Endothelial cell (in vitro differentiated cells): Measurements from ENCODE around the gene NVL. TPM values are rescaled to one million over a fixed set of nuclear protein-coding genes. Genes with fewer than 3 reads are reported as not detected.
A peak's percentile ranks its signal among the peaks of the same experiment; 100 is the strongest.

Source experiments
- DNase-seq: peaks from one replicate; pipeline ENCODE4 v3.0.0; 2021; ENCODE audit warnings: low spot score
- H3K27ac Mint-ChIP-seq: one replicate; pipeline ENCODE4 v1.8.0; 2021; ENCODE audit warnings: mixed read lengths, inconsistent platforms; ENCODE audit not compliant: unreplicated experiment
- H3K27me3 Mint-ChIP-seq: one replicate; pipeline ENCODE4 v1.8.0; 2021; ENCODE audit warnings: mild to moderate bottlenecking, moderate library complexity, mixed read lengths, inconsistent platforms; ENCODE audit not compliant: unreplicated experiment
- H3K36me3 Mint-ChIP-seq: one replicate; pipeline ENCODE4 v1.8.0; 2021; ENCODE audit warnings: mild to moderate bottlenecking, low read depth, mixed read lengths, inconsistent platforms; ENCODE audit not compliant: unreplicated experiment
- H3K4me1 Mint-ChIP-seq: one replicate; pipeline ENCODE4 v1.8.0; 2021; ENCODE audit warnings: mild to moderate bottlenecking, mixed read lengths, inconsistent platforms; ENCODE audit not compliant: unreplicated experiment
- H3K4me3 Mint-ChIP-seq: one replicate; pipeline ENCODE4 v1.8.0; 2021; ENCODE audit warnings: mild to moderate bottlenecking, mixed read lengths, inconsistent platforms; ENCODE audit not compliant: unreplicated experiment
- H3K9me3 Mint-ChIP-seq: one replicate; pipeline ENCODE4 v1.8.0; 2021; ENCODE audit warnings: mixed read lengths, inconsistent platforms; ENCODE audit not compliant: unreplicated experiment
- CTCF ChIP-seq: fragments of 200-600 bp; sonication (generic); IDR thresholded peaks from one replicate; pipeline ENCODE4 v1.5.0; 2021; ENCODE audit warnings: antibody characterized with exemption; ENCODE audit not compliant: unreplicated experiment
- total RNA-seq: library from RNA; stranded (reverse); fragmentation: NEBNext Ultra II Directional; extraction: Animal tissue kit (Norgen Biotek cat#: 25700); gene quantifications from one replicate; pipeline ENCODE4 v1.2.1, GENCODE V29; 2021; ENCODE audit not compliant: unreplicated experiment

NVL gene
- total RNA-seq, 1 donor from 2014 or later, result 44.5 TPM

DNA sequence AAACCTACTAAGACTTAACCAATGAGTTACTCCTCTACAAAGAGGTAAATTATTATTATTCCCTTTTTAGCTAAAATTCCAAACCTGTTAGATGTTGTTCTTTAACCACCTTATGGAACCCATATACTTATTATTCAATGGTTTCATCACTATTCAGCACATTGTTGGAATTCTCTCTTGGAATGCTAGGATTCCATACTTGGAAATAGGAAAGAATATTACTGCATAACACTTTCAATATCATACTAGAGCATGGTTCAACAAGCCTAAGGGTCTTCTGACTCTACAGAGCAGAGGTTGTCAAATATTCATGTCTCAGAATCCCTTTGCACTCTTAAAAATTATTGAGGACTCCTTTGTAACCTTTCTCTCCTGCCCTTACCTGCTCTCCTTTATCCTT, 77.5 kb downstream of the NVL start:
- Mint-ChIP-seq H3K4me3 (no peak overlapping the region), H3K27ac (peak overlapping the region; percentile 97), H3K27me3 (peaks cover 6% of the 10 kb centered on the region), H3K36me3 (peaks cover 14% of the 10 kb centered on the region), H3K9me3 (no peaks in the 10 kb centered on the region), H3K4me1 (peaks cover 36% of the 10 kb centered on the region)
- no peak for TF ChIP-seq CTCF
- no peak for DNase-seq

- peak overlapping the region; percentile 97 for H3K27ac Mint-ChIP-seq
- peak overlapping the region; percentile 40 for H3K4me3 Mint-ChIP-seq
- H3K27me3 Mint-ChIP-seq, result peaks cover 6% of the 10 kb centered on the region
- no peak for TF ChIP-seq CTCF
- peaks cover 14% of the 10 kb centered on the region for H3K36me3 Mint-ChIP-seq
- DNase-seq, result peak; percentile 18
- H3K9me3 Mint-ChIP-seq, result no peaks in the 10 kb centered on the region
- H3K4me1 Mint-ChIP-seq, result peaks cover 34% of the 10 kb centered on the region
These were observed 78.2 kb downstream of the NVL start for GRCh38 chr1:224251741-224252146.

DNA sequence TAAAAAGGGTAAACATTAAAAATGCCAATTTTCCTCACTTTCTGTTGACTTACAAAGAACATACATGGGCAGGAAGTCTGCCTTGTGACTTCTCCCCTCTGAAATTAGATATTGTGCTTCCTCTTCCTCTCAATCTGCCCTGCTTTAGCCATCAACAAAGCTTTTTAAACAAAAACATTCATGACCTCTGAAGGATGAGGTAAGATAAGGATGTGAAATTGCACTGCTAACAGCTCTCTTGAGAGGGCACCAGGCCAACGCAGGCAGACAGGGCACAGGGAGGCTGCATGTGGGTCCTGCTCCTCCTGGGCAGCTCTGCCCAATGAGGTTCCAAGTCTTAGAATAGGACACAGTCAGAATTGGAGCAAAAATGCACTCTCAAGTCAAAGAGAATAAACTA, 84.8 kb downstream of the NVL start:
- Mint-ChIP-seq H3K4me3 (no peak overlapping the region), H3K27ac (peak overlapping the region; percentile 98), H3K9me3 (no peaks in the 10 kb centered on the region), H3K4me1 (peaks cover 29% of the 10 kb centered on the region), H3K27me3 (peaks cover 7% of the 10 kb centered on the region), H3K36me3 (peaks cover 18% of the 10 kb centered on the region)
- TF ChIP-seq CTCF, result no peak
- DNase-seq, result peak; percentile 15

GRCh38 chr1:224238756-224239155, 91.2 kb downstream of the NVL start:
- Mint-ChIP-seq H3K9me3 (no peaks in the 10 kb centered on the region), H3K4me1 (peaks cover 27% of the 10 kb centered on the region), H3K36me3 (peaks cover 8% of the 10 kb centered on the region), H3K4me3 (peak overlapping the region; percentile 50), H3K27me3 (peaks cover 1% of the 10 kb centered on the region), H3K27ac (peak overlapping the region; percentile 73)
- TF ChIP-seq CTCF, result no peak
- no peak for DNase-seq

GRCh38 chr1:224238212-224238611, 91.8 kb downstream of the NVL start:
- peak overlapping the region; percentile 73 for H3K27ac Mint-ChIP-seq
- no peak for TF ChIP-seq CTCF
- no peaks in the 10 kb centered on the region for H3K9me3 Mint-ChIP-seq
- no peak for DNase-seq
- peaks cover 8% of the 10 kb centered on the region for H3K36me3 Mint-ChIP-seq
- H3K4me1 Mint-ChIP-seq, result peaks cover 27% of the 10 kb centered on the region
- peaks cover 1% of the 10 kb centered on the region for H3K27me3 Mint-ChIP-seq
- peak overlapping the region; percentile 75 for H3K4me3 Mint-ChIP-seq
